Adipocyte (in vitro differentiated cells): Measurements from ENCODE around the gene KCNJ11.

Source experiments
- DNase-seq: peaks from one replicate; pipeline ENCODE4 v3.0.0-alpha.2; 2015; ENCODE audit warnings: low read depth
- H3K27me3 ChIP-seq: replicated peaks from 2 replicates; pipeline ENCODE4 v1.7.0; 2013; ENCODE audit warnings: mild to moderate bottlenecking, low read length, moderate library complexity; ENCODE audit not compliant: control insufficient read depth, insufficient read depth
- H3K36me3 ChIP-seq: 2 replicates; pipeline ENCODE4 v1.7.0; 2013; ENCODE audit warnings: low read length, mild to moderate bottlenecking, moderate library complexity; ENCODE audit not compliant: control insufficient read depth, insufficient read depth, severe bottlenecking
- H3K4me1 ChIP-seq: 2 replicates; pipeline ENCODE4 v1.7.0; 2013; ENCODE audit warnings: mild to moderate bottlenecking, low read length, moderate library complexity; ENCODE audit not compliant: control insufficient read depth, insufficient read depth
- H3K4me3 ChIP-seq: 2 replicates; pipeline ENCODE4 v1.7.0; 2013; ENCODE audit warnings: mild to moderate bottlenecking, low read length, moderate library complexity
- H3K9ac ChIP-seq: 2 replicates; pipeline ENCODE4 v1.7.0; 2013; ENCODE audit warnings: mild to moderate bottlenecking, low read length, moderate library complexity
- H3K9me3 ChIP-seq: 2 replicates; pipeline ENCODE4 v1.7.0; 2013; ENCODE audit warnings: mild to moderate bottlenecking, low read length, moderate library complexity; ENCODE audit not compliant: control insufficient read depth

Gene KCNJ11

DNA sequence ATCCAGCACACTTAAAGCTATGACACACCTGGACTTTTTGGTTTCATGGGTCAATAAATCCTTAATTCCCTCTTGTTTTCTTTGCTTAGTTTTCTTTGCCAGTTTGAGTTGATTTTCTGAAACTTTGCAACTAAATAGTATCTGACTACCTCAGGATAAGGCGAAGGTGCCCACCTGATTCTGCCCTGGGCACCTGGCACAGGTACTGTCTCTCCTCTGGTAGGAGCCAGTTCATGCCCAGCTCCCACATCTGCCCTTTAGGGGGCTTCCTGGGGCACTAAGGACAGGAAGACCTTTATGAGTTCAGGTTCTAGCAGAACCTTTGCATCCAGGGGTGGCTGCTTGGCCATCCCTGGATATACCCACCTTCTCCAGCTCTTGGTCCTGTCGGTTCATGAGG is 19.6 kb upstream of the KCNJ11 start:
- no peak for DNase-seq
- H3K4me1 ChIP-seq = peaks cover 9% of the 10 kb centered on the region

DNA sequence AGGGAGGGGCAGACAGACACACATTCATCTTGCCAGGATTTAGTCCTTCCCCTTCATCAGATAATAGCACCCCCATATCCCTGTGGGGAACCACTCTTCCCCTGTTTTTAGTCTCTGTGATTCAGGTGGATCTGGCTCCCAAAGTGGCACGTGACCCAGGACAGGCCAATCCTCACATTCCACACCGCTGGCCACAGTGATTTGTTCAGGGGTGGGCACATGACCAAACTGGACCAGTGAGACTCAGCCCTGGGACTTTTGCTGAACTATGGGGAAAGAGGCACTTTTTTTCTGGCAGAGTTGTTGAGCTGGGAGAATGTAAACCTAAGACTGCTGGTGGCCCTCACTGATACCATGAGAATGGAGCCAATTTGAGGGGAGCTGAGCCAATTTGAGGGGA is 19.1 kb upstream of the KCNJ11 start:
- Histone ChIP-seq H3K4me1 (peaks cover 9% of the 10 kb centered on the region), H3K36me3 (no peaks in the 10 kb centered on the region), H3K27me3 (peaks cover 36% of the 10 kb centered on the region), H3K4me3 (no peak overlapping the region), H3K9me3 (no peaks in the 10 kb centered on the region), H3K9ac (no peak overlapping the region)
- DNase-seq = no peak

More for the DNA sequence above, 19.6 kb upstream of the KCNJ11 start:
- no peaks in the 10 kb centered on the region for H3K9me3 ChIP-seq
- H3K36me3 ChIP-seq = no peaks in the 10 kb centered on the region
- no peak overlapping the region for H3K9ac ChIP-seq
- H3K27me3 ChIP-seq = peaks cover 41% of the 10 kb centered on the region
- H3K4me3 ChIP-seq = no peak overlapping the region

DNA sequence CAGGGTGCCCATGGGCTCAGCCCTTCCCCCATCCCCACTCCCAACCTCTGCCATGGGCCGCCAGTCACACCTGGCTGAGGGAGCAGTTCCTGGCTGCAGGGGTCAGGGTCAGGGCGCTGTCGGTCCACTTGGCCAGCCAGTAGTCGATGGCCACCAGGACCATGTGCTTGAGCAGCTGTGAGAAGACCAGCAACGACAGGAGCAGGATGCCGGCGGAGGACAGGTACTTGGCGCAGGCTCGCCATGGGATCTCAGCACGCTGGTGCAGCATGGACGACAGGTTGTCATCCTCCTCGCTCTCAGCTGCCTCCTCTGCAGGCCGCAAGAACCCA is 18.3 kb upstream of the KCNJ11 start:
- Histone ChIP-seq H3K4me1 (peaks cover 9% of the 10 kb centered on the region), H3K4me3 (no peak overlapping the region), H3K36me3 (no peaks in the 10 kb centered on the region), H3K9me3 (no peaks in the 10 kb centered on the region), H3K9ac (no peak overlapping the region), H3K27me3 (peaks cover 33% of the 10 kb centered on the region)
- DNase-seq = no peak

- peaks cover 9% of the 10 kb centered on the region for H3K4me1 ChIP-seq
- H3K4me3 ChIP-seq = no peak overlapping the region
- no peaks in the 10 kb centered on the region for H3K9me3 ChIP-seq
- peaks cover 29% of the 10 kb centered on the region for H3K27me3 ChIP-seq
- no peak for DNase-seq
- H3K36me3 ChIP-seq = no peaks in the 10 kb centered on the region
- no peak overlapping the region for H3K9ac ChIP-seq
These were observed 17.8 kb upstream of the KCNJ11 start for GRCh38 chr11:17406082-17406817.

- no peaks in the 10 kb centered on the region for H3K36me3 ChIP-seq
- H3K9me3 ChIP-seq = no peaks in the 10 kb centered on the region
- peaks cover 9% of the 10 kb centered on the region for H3K4me1 ChIP-seq
- DNase-seq = peak; percentile 54
- H3K9ac ChIP-seq = no peak overlapping the region
- H3K4me3 ChIP-seq = no peak overlapping the region
- peaks cover 21% of the 10 kb centered on the region for H3K27me3 ChIP-seq
These were observed 17.0 kb upstream of the KCNJ11 start for GRCh38 chr11:17405232-17406005.

- Histone ChIP-seq H3K27me3 (peaks cover 21% of the 10 kb centered on the region), H3K4me3 (no peak overlapping the region), H3K9me3 (no peaks in the 10 kb centered on the region), H3K9ac (no peak overlapping the region), H3K4me1 (peaks cover 9% of the 10 kb centered on the region), H3K36me3 (no peaks in the 10 kb centered on the region)
- DNase-seq = peak; percentile 10
These were observed 15.7 kb upstream of the KCNJ11 start for GRCh38 chr11:17403980-17404759.

DNA sequence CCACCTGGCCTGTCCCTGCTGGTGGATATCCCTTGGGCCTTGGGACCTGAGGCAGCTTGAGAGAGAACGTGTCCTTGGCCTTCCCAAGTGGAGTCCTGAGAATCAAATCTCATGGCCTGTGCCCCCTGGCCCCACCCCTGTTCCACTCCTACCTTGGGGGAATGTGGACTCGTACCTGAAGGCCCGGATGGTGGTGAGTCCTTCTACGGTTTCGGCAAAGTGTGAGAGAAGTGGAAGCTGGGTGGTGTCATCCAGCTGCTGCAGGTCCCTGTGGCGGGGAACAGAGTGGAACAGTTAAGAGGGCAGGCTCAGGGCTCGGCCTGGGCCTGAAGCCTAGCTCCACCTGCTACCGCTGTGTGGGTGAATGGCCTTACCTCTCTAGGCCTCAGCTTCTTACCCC is 14.0 kb upstream of the KCNJ11 start:
- H3K27me3 ChIP-seq = peaks cover 20% of the 10 kb centered on the region
- H3K36me3 ChIP-seq = no peaks in the 10 kb centered on the region
- DNase-seq = no peak
- peaks cover 9% of the 10 kb centered on the region for H3K4me1 ChIP-seq
- H3K9me3 ChIP-seq = no peaks in the 10 kb centered on the region
- no peak overlapping the region for H3K9ac ChIP-seq
- H3K4me3 ChIP-seq = no peak overlapping the region

DNA sequence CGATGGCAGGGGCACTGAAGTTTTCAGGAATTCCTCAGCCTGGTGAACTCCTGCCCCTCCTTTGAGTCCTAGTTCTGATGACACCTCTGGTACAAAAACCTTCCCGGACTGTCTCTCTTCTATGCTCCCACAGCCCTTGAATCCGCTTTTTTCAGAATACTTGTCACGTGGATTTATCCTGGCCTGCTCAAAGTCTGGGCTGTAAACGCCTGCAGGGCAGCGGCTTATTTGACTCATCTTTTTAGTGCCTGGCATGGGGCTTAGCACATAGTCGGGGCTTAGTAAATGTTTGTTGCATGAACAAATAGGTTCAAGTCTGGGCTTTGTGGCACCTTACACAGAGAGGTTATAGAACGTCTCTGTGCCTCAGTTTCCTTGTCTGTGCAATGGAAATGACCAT is 13.4 kb upstream of the KCNJ11 start:
- no peak for DNase-seq
- H3K9ac ChIP-seq = no peak overlapping the region
- peaks cover 9% of the 10 kb centered on the region for H3K4me1 ChIP-seq
- no peak overlapping the region for H3K4me3 ChIP-seq
- H3K36me3 ChIP-seq = no peaks in the 10 kb centered on the region
- H3K27me3 ChIP-seq = peaks cover 19% of the 10 kb centered on the region
- no peaks in the 10 kb centered on the region for H3K9me3 ChIP-seq

- Histone ChIP-seq H3K4me3 (no peak overlapping the region), H3K4me1 (peaks cover 6% of the 10 kb centered on the region), H3K9ac (no peak overlapping the region), H3K36me3 (no peaks in the 10 kb centered on the region), H3K9me3 (no peaks in the 10 kb centered on the region), H3K27me3 (peaks cover 18% of the 10 kb centered on the region)
- no peak for DNase-seq
These were observed 12.9 kb upstream of the KCNJ11 start for GRCh38 chr11:17401316-17401715.

DNA sequence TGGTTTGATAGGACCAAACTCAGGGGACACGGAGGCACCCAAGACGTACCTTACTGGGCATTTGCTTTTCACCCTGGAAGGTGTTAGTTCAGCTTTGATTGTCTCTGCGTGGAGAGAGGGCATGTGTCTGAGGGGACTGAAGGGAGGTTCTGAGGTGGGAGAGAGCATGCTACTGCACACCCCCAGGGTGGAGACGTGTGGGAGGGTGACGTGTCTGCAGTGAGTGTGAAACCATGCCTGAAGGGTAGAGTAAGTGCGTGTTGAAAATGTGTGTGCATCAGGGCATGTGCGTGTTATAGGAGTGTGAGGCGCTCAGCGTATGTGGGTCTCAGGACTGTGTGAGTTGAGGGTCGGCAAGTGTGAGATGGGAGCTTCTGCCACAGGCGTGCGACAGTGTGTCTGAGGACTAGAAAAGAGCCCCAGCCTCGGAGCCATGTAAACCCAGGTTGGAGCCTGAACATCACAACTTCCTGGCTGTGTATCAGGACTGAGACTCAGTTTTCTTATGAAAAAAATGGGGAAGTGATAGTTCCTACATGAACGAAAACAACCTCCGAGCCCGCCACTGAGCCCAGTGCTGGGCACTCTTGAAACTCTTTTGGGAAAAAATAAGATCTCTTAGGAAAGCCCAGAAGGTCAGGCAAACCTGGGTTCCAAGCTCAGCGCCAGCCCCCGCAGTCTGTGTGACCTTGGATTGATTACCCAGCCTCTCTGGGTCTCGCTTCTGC is 11.8 kb upstream of the KCNJ11 start:
- Histone ChIP-seq H3K4me1 (no peaks in the 10 kb centered on the region), H3K27me3 (peaks cover 23% of the 10 kb centered on the region), H3K9me3 (no peaks in the 10 kb centered on the region), H3K36me3 (no peaks in the 10 kb centered on the region), H3K4me3 (no peak overlapping the region), H3K9ac (no peak overlapping the region)
- no peak for DNase-seq

- Histone ChIP-seq H3K27me3 (peaks cover 31% of the 10 kb centered on the region), H3K9me3 (no peaks in the 10 kb centered on the region), H3K9ac (no peak overlapping the region), H3K36me3 (no peaks in the 10 kb centered on the region), H3K4me3 (no peak overlapping the region), H3K4me1 (no peaks in the 10 kb centered on the region)
- DNase-seq = no peak
These were observed 10.8 kb upstream of the KCNJ11 start for GRCh38 chr11:17399236-17399635.
